GM18909 (cell line): ENCODE results near the gene GOLGA3.

ENCODE experiments used
- ATAC-seq: cut with Tn5 transposase; IDR thresholded peaks from one replicate; pipeline ENCODE4 v1.9.1; 2021; ENCODE audit warnings: mild to moderate bottlenecking; ENCODE audit not compliant: unreplicated experiment, poor library complexity

Gene GOLGA3

GRCh38 chr12:132729541-132730320 is 98.9 kb downstream of the GOLGA3 start:
- ATAC-seq, result no peak

- ATAC-seq, result no peak
These were observed 100.2 kb downstream of the GOLGA3 start for GRCh38 chr12:132728502-132728901.

- ATAC-seq, result no peak
These were observed 101.4 kb downstream of the GOLGA3 start for GRCh38 chr12:132727091-132727794.

GRCh38 chr12:132726386-132726785 is 102.3 kb downstream of the GOLGA3 start:
- no peak for ATAC-seq

GRCh38 chr12:132724506-132725241 is 104.0 kb downstream of the GOLGA3 start:
- no peak for ATAC-seq

GRCh38 chr12:132723764-132724140 is 104.9 kb downstream of the GOLGA3 start:
- ATAC-seq, result no peak

GRCh38 chr12:132723015-132723763 is 105.5 kb downstream of the GOLGA3 start:
- ATAC-seq, result no peak

- ATAC-seq, result no peak
These were observed 107.9 kb downstream of the GOLGA3 start for GRCh38 chr12:132720606-132721345.

- no peak for ATAC-seq
These were observed 108.7 kb downstream of the GOLGA3 start for GRCh38 chr12:132719954-132720324.

GRCh38 chr12:132719141-132719953 is 109.3 kb downstream of the GOLGA3 start:
- no peak for ATAC-seq
